Neural progenitor cell (in vitro differentiated cells): ENCODE results near the gene ANKRD18A.

Source experiments
- EZH2 ChIP-seq: fragments of 200-600 bp; sonication (generic); IDR thresholded peaks from 2 replicates; pipeline ENCODE4 v1.6.1; 2017; ENCODE audit warnings: antibody characterized with exemption, mild to moderate bottlenecking, moderate library complexity
- EZH2phosphoT487 ChIP-seq: fragments of 200-600 bp; sonication (generic); IDR thresholded peaks from 2 replicates; pipeline ENCODE4 v1.6.1; 2017; ENCODE audit warnings: antibody characterized with exemption
- TF ChIP-seq, protein P1 (sequence below): fragments of 200-600 bp; sonication (generic); IDR thresholded peaks from 2 replicates; pipeline ENCODE4 v1.5.1; 2017; ENCODE audit warnings: antibody characterized with exemption, mild to moderate bottlenecking

DNA sequence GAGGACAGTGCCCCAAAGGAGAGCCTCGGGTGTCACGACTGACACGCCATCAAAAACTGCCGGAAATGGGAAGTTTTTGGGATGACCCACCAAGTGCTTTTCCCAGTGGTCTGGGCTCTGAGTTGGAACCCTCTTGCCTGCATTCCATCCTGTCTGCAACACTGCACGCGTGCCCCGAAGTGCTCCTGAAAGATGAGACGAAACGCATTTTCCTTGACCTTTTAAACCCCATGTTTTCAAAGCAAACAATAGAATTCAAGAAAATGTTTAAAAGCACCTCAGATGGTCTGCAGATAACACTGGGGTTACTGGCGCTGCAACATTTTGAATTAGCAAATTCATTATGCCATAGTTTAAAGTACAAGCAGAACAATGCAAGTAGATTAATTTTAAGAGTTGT, 92.9 kb downstream of the ANKRD18A start:
- TF ChIP-seq, protein P1, sequence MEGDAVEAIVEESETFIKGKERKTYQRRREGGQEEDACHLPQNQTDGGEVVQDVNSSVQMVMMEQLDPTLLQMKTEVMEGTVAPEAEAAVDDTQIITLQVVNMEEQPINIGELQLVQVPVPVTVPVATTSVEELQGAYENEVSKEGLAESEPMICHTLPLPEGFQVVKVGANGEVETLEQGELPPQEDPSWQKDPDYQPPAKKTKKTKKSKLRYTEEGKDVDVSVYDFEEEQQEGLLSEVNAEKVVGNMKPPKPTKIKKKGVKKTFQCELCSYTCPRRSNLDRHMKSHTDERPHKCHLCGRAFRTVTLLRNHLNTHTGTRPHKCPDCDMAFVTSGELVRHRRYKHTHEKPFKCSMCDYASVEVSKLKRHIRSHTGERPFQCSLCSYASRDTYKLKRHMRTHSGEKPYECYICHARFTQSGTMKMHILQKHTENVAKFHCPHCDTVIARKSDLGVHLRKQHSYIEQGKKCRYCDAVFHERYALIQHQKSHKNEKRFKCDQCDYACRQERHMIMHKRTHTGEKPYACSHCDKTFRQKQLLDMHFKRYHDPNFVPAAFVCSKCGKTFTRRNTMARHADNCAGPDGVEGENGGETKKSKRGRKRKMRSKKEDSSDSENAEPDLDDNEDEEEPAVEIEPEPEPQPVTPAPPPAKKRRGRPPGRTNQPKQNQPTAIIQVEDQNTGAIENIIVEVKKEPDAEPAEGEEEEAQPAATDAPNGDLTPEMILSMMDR: no peak
- TF ChIP-seq EZH2phosphoT487: no peak
- TF ChIP-seq EZH2: no peak
